ENCODE data around the gene DOCK6. TPM values are rescaled to one million over a fixed set of nuclear protein-coding genes. Genes with fewer than 3 reads are reported as not detected.

DOCK6 gene
- total RNA-seq, 1 experiment from 2014 or later, result 88.8 TPM

GRCh38 chr19:11155373-11156120 is 106.8 kb downstream of the DOCK6 start, which contains the start of gene SPC24 (continued):
- TF ChIP-seq ATF6 (CRISPR knock-in tag; IDR thresholded peaks at IDR 0.05) (no peak), ATF3 (CRISPR knock-in tag; conservative IDR thresholded peaks at IDR 0.05) (no peak), NFATC4 (CRISPR knock-in tag; IDR thresholded peaks at IDR 0.05) (no peak), RELA (CRISPR knock-in tag; IDR thresholded peaks at IDR 0.05; ENCODE audit: borderline replicate concordance) (peak; percentile 75; the same call in 1 of the 2 replicates), ELF4 (CRISPR knock-in tag; IDR thresholded peaks at IDR 0.05; ENCODE audit: low read depth) (no peak), PREB (CRISPR knock-in tag; IDR thresholded peaks at IDR 0.05; ENCODE audit: borderline replicate concordance) (no peak), IRF2 (CRISPR knock-in tag; IDR thresholded peaks at IDR 0.05; ENCODE audit: borderline replicate concordance, low read depth) (no peak), ZNF396 (CRISPR knock-in tag; IDR thresholded peaks at IDR 0.05; ENCODE audit: borderline replicate concordance) (no peak), ZNF232 (CRISPR knock-in tag; IDR thresholded peaks at IDR 0.05) (no peak), NFYB (CRISPR knock-in tag; conservative IDR thresholded peaks at IDR 0.05; ENCODE audit: low read depth) (peak; percentile 93), SP1 (CRISPR knock-in tag; conservative IDR thresholded peaks at IDR 0.05) (peak; percentile 90), NFE2L1 (CRISPR knock-in tag; IDR thresholded peaks at IDR 0.05) (peak; percentile 81; the same call in 1 of the 2 replicates), ZNF263 (CRISPR knock-in tag; IDR thresholded peaks at IDR 0.05; ENCODE audit: low read depth) (no peak)

DNA sequence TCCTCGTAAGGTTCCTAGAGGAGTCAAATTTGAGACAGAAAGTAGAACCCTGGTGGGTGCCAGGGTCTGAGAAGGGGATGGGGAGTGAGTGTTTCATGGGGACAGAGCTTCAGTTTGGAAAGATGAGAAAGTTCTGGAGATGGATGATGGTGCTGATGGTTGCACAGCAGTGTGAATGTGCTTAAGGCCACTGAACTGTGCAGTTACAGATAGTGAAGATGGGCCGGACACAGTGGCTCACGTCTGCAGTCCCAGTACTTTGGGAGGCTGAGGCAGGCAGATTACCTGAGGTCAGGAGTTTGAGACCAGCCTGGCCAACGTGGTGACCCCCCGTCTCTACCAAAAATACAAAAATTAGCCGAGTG is 107.7 kb downstream of the DOCK6 start:
- peak overlapping the region; percentile 75 for H3K4me3 Mint-ChIP-seq
- H3K36me3 Mint-ChIP-seq, result peaks cover 13% of the 10 kb centered on the region
- CTCF ChIA-PET, result interaction anchor here (0.8 to 1.5 kb wide), 3 partner anchors 10 to 13 kb away, joined by 3 read pairs; no protein-coding TSS in a partner anchor
- peak overlapping the region; percentile 55 for H3K27ac Mint-ChIP-seq
- POLR2A ChIA-PET, result no interaction called here
- no peaks in the 10 kb centered on the region for H3K9me3 Mint-ChIP-seq
- peaks cover 7% of the 10 kb centered on the region for H3K4me1 Mint-ChIP-seq
- ATAC-seq, result no peak
- no peak for DNase-seq (ENCODE audit: low spot score)
- H3K27me3 Mint-ChIP-seq (ENCODE audit: low read depth), result no peaks in the 10 kb centered on the region
- TF ChIP-seq STAT6 (CRISPR knock-in tag; conservative IDR thresholded peaks at IDR 0.05; ENCODE audit: low read depth) (no peak), PREB (CRISPR knock-in tag; IDR thresholded peaks at IDR 0.05; ENCODE audit: borderline replicate concordance) (no peak), ZNF317 (CRISPR knock-in tag; IDR thresholded peaks at IDR 0.05; ENCODE audit: borderline replicate concordance, low read depth) (no peak), HMGA2 (CRISPR knock-in tag; IDR thresholded peaks at IDR 0.05) (no peak), MYBL2 (CRISPR knock-in tag; IDR thresholded peaks at IDR 0.05) (no peak), FOXP1 (CRISPR knock-in tag; IDR thresholded peaks at IDR 0.05; ENCODE audit: borderline replicate concordance) (no peak), USF1 (CRISPR knock-in tag; IDR thresholded peaks at IDR 0.05) (no peak), ETV6 (CRISPR knock-in tag; IDR thresholded peaks at IDR 0.05) (no peak)
- TF ChIP-seq, protein P1, sequence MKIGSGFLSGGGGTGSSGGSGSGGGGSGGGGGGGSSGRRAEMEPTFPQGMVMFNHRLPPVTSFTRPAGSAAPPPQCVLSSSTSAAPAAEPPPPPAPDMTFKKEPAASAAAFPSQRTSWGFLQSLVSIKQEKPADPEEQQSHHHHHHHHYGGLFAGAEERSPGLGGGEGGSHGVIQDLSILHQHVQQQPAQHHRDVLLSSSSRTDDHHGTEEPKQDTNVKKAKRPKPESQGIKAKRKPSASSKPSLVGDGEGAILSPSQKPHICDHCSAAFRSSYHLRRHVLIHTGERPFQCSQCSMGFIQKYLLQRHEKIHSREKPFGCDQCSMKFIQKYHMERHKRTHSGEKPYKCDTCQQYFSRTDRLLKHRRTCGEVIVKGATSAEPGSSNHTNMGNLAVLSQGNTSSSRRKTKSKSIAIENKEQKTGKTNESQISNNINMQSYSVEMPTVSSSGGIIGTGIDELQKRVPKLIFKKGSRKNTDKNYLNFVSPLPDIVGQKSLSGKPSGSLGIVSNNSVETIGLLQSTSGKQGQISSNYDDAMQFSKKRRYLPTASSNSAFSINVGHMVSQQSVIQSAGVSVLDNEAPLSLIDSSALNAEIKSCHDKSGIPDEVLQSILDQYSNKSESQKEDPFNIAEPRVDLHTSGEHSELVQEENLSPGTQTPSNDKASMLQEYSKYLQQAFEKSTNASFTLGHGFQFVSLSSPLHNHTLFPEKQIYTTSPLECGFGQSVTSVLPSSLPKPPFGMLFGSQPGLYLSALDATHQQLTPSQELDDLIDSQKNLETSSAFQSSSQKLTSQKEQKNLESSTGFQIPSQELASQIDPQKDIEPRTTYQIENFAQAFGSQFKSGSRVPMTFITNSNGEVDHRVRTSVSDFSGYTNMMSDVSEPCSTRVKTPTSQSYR (CRISPR knock-in tag; IDR thresholded peaks at IDR 0.05), result no peak
- TF ChIP-seq, protein P2, sequence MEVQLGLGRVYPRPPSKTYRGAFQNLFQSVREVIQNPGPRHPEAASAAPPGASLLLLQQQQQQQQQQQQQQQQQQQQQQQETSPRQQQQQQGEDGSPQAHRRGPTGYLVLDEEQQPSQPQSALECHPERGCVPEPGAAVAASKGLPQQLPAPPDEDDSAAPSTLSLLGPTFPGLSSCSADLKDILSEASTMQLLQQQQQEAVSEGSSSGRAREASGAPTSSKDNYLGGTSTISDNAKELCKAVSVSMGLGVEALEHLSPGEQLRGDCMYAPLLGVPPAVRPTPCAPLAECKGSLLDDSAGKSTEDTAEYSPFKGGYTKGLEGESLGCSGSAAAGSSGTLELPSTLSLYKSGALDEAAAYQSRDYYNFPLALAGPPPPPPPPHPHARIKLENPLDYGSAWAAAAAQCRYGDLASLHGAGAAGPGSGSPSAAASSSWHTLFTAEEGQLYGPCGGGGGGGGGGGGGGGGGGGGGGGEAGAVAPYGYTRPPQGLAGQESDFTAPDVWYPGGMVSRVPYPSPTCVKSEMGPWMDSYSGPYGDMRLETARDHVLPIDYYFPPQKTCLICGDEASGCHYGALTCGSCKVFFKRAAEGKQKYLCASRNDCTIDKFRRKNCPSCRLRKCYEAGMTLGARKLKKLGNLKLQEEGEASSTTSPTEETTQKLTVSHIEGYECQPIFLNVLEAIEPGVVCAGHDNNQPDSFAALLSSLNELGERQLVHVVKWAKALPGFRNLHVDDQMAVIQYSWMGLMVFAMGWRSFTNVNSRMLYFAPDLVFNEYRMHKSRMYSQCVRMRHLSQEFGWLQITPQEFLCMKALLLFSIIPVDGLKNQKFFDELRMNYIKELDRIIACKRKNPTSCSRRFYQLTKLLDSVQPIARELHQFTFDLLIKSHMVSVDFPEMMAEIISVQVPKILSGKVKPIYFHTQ (CRISPR knock-in tag; IDR thresholded peaks at IDR 0.05), result no peak

All from WTC11 (cell line).